HEK293 (cell line): ENCODE measurements around the gene ETF1.

Source experiments
- KLF1 ChIP-seq: fragments of 450-650 bp; formaldehyde crosslinking; IDR thresholded peaks from 2 replicates; pipeline ENCODE4 v1.5.1; 2016; ENCODE audit warnings: missing biosample characterization, missing genetic modification characterization
- PRDM4 ChIP-seq: fragments of 450-650 bp; formaldehyde crosslinking; IDR thresholded peaks from 2 replicates; pipeline ENCODE4 v1.5.1; 2017; ENCODE audit warnings: missing biosample characterization, missing genetic modification characterization
- SETDB1 ChIP-seq: IDR thresholded peaks from one replicate; pipeline ENCODE4 v1.6.1; 2017; ENCODE audit warnings: mild to moderate bottlenecking, low read length, moderate library complexity, mixed read lengths; ENCODE audit not compliant: insufficient read length
- SP7 ChIP-seq: fragments of 450-650 bp; formaldehyde crosslinking; IDR thresholded peaks from 2 replicates; pipeline ENCODE4 v1.5.1; 2016; ENCODE audit warnings: missing biosample characterization, missing genetic modification characterization
- YY2 ChIP-seq: fragments of 450-650 bp; formaldehyde crosslinking; IDR thresholded peaks from 2 replicates; pipeline ENCODE4 v1.5.1; 2016; ENCODE audit warnings: missing biosample characterization, missing genetic modification characterization
- ZBTB20 ChIP-seq: fragments of 450-650 bp; formaldehyde crosslinking; IDR thresholded peaks from 2 replicates; pipeline ENCODE4 v1.5.1; 2016; ENCODE audit warnings: missing biosample characterization, missing genetic modification characterization
- ZBTB21 ChIP-seq: fragments of 450-650 bp; formaldehyde crosslinking; IDR thresholded peaks from 2 replicates; pipeline ENCODE4 v1.5.1; 2017; ENCODE audit warnings: missing biosample characterization, missing genetic modification characterization
- ZFHX2 ChIP-seq: fragments of 450-650 bp; formaldehyde crosslinking; conservative IDR thresholded peaks from 2 replicates; pipeline ENCODE4 v1.5.1; 2016; ENCODE audit warnings: missing biosample characterization, missing genetic modification characterization
- ZFP37 ChIP-seq: fragments of 450-650 bp; formaldehyde crosslinking; IDR thresholded peaks from 2 replicates; pipeline ENCODE4 v1.5.1; 2016; ENCODE audit warnings: missing biosample characterization, missing genetic modification characterization
- ZIC2 ChIP-seq: fragments of 450-650 bp; formaldehyde crosslinking; IDR thresholded peaks from 2 replicates; pipeline ENCODE4 v1.5.1; 2016; ENCODE audit warnings: missing biosample characterization, missing genetic modification characterization
- ZNF169 ChIP-seq: fragments of 450-650 bp; formaldehyde crosslinking; IDR thresholded peaks from 2 replicates; pipeline ENCODE4 v1.5.1; 2016; ENCODE audit warnings: missing biosample characterization, missing genetic modification characterization
- ZNF514 ChIP-seq: fragments of 450-650 bp; formaldehyde crosslinking; IDR thresholded peaks from 2 replicates; pipeline ENCODE4 v1.5.1; 2016; ENCODE audit warnings: missing biosample characterization, missing genetic modification characterization
- ZNF529 ChIP-seq: fragments of 450-650 bp; formaldehyde crosslinking; IDR thresholded peaks from 2 replicates; pipeline ENCODE4 v1.5.1; 2017; ENCODE audit warnings: missing genetic modification characterization, missing biosample characterization; ENCODE audit not compliant: insufficient replicate concordance
- ZNF561 ChIP-seq: fragments of 450-650 bp; IDR thresholded peaks from 2 replicates; pipeline ENCODE4 v1.5.1; 2018; ENCODE audit warnings: missing biosample characterization, missing genetic modification characterization, borderline replicate concordance
- ZNF600 ChIP-seq: fragments of 450-650 bp; formaldehyde crosslinking; IDR thresholded peaks from 2 replicates; pipeline ENCODE4 v1.5.1; 2016; ENCODE audit warnings: missing biosample characterization, missing genetic modification characterization
- ZNF610 ChIP-seq: fragments of 450-650 bp; formaldehyde crosslinking; IDR thresholded peaks from 2 replicates; pipeline ENCODE4 v1.5.1; 2016; ENCODE audit warnings: missing biosample characterization, missing genetic modification characterization, borderline replicate concordance
- ZNF692 ChIP-seq: fragments of 450-650 bp; formaldehyde crosslinking; IDR thresholded peaks from 2 replicates; pipeline ENCODE4 v1.5.1; 2016; ENCODE audit warnings: missing biosample characterization, missing genetic modification characterization
- ZSCAN23 ChIP-seq: fragments of 450-650 bp; formaldehyde crosslinking; IDR thresholded peaks from 2 replicates; pipeline ENCODE4 v1.5.1; 2016; ENCODE audit warnings: missing biosample characterization, missing genetic modification characterization
- TF ChIP-seq, protein P1 (sequence below): fragments of 450-650 bp; formaldehyde crosslinking; IDR thresholded peaks from 2 replicates; pipeline ENCODE4 v1.5.1; 2016; ENCODE audit warnings: missing biosample characterization, missing genetic modification characterization
- TF ChIP-seq, protein P2 (sequence below): fragments of 450-650 bp; formaldehyde crosslinking; conservative IDR thresholded peaks from 2 replicates; pipeline ENCODE4 v1.5.1; 2016; ENCODE audit warnings: low read depth, missing biosample characterization, missing genetic modification characterization
- TF ChIP-seq, protein P3 (sequence below): fragments of 450-650 bp; formaldehyde crosslinking; IDR thresholded peaks from 2 replicates; pipeline ENCODE4 v1.5.1; 2016; ENCODE audit warnings: missing biosample characterization, missing genetic modification characterization, borderline replicate concordance

The ETF1 gene

DNA sequence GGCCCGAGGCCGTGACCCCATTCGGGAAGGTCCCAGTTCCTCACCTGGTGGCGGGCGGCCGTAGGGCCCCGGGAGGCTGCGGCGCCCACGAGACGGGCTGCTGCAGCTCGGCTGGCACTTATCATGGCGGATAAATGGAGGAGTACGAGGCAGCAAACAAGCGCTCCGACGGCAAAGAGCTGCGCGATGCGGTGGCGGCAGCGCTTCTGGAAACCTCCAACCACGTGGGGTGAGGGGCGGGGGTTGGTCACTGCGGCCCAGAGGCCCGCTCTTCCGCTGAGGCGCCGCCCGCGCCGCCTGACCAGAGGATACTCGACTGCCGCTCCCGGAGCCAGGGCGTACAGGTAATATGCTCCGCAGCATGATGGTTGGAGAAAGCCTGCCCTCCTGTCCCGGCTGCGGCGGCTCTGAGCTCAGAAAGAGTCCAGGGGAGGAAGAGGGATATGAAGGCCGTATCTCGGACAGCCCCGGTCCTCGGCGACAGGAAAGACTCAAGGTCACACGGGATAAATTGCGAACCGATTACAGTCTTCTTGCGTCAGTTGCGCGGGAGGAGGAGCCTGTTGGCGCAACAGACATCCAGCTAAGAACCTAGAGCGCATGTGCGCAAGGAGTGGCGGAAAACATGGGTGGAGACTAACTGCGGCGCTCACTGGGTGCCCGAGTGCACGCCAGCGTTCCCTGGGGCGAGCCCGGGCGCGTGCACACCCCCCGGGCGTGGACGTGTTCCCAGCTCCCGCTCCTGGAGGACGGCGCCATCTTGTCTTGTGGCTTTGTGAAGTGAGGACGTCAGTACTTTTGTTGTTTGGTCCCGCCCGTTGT lies 32.4 kb upstream of the ETF1 start, which contains the start of gene HSPA9 (continued):
- TF ChIP-seq, protein P1, sequence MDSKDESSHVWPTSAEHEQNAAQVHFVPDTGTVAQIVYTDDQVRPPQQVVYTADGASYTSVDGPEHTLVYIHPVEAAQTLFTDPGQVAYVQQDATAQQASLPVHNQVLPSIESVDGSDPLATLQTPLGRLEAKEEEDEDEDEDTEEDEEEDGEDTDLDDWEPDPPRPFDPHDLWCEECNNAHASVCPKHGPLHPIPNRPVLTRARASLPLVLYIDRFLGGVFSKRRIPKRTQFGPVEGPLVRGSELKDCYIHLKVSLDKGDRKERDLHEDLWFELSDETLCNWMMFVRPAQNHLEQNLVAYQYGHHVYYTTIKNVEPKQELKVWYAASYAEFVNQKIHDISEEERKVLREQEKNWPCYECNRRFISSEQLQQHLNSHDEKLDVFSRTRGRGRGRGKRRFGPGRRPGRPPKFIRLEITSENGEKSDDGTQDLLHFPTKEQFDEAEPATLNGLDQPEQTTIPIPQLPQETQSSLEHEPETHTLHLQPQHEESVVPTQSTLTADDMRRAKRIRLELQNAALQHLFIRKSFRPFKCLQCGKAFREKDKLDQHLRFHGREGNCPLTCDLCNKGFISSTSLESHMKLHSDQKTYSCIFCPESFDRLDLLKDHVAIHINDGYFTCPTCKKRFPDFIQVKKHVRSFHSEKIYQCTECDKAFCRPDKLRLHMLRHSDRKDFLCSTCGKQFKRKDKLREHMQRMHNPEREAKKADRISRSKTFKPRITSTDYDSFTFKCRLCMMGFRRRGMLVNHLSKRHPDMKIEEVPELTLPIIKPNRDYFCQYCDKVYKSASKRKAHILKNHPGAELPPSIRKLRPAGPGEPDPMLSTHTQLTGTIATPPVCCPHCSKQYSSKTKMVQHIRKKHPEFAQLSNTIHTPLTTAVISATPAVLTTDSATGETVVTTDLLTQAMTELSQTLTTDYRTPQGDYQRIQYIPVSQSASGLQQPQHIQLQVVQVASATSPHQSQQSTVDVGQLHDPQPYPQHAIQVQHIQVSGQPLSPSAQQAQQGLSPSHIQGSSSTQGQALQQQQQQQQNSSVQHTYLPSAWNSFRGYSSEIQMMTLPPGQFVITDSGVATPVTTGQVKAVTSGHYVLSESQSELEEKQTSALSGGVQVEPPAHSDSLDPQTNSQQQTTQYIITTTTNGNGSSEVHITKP: peak; percentile 99
- TF ChIP-seq ZSCAN23 (peak; percentile 56; the same call in 1 of the 2 replicates), ZNF561 (tag by site-specific recombination) (peak; percentile 27; the same call in 1 of the 2 replicates), YY2 (tag by site-specific recombination) (peak; percentile 86), SP7 (tag by site-specific recombination) (peak; percentile 92), ZBTB21 (tag by site-specific recombination) (peak; percentile 90), ZNF514 (tag by site-specific recombination) (no peak), ZNF600 (tag by site-specific recombination) (no peak), ZFHX2 (peak; percentile 79), ZNF169 (tag by site-specific recombination) (no peak), ZNF610 (tag by site-specific recombination) (0 out of 2 replicates have a peak, but pooled peaks have one; percentile 58), ZBTB20 (tag by site-specific recombination) (peak; percentile 9; the same call in 1 of the 2 replicates), ZNF692 (tag by site-specific recombination) (peak; percentile 75), ZFP37 (tag by site-specific recombination) (peak; percentile 93; the same call in 1 of the 2 replicates), KLF1 (tag by site-specific recombination) (peak; percentile 53), ZIC2 (tag by site-specific recombination) (peak; percentile 94), PRDM4 (tag by site-specific recombination) (peak; percentile 69), ZNF529 (tag by site-specific recombination) (no peak), SETDB1 (no peak)
- TF ChIP-seq, protein P2, sequence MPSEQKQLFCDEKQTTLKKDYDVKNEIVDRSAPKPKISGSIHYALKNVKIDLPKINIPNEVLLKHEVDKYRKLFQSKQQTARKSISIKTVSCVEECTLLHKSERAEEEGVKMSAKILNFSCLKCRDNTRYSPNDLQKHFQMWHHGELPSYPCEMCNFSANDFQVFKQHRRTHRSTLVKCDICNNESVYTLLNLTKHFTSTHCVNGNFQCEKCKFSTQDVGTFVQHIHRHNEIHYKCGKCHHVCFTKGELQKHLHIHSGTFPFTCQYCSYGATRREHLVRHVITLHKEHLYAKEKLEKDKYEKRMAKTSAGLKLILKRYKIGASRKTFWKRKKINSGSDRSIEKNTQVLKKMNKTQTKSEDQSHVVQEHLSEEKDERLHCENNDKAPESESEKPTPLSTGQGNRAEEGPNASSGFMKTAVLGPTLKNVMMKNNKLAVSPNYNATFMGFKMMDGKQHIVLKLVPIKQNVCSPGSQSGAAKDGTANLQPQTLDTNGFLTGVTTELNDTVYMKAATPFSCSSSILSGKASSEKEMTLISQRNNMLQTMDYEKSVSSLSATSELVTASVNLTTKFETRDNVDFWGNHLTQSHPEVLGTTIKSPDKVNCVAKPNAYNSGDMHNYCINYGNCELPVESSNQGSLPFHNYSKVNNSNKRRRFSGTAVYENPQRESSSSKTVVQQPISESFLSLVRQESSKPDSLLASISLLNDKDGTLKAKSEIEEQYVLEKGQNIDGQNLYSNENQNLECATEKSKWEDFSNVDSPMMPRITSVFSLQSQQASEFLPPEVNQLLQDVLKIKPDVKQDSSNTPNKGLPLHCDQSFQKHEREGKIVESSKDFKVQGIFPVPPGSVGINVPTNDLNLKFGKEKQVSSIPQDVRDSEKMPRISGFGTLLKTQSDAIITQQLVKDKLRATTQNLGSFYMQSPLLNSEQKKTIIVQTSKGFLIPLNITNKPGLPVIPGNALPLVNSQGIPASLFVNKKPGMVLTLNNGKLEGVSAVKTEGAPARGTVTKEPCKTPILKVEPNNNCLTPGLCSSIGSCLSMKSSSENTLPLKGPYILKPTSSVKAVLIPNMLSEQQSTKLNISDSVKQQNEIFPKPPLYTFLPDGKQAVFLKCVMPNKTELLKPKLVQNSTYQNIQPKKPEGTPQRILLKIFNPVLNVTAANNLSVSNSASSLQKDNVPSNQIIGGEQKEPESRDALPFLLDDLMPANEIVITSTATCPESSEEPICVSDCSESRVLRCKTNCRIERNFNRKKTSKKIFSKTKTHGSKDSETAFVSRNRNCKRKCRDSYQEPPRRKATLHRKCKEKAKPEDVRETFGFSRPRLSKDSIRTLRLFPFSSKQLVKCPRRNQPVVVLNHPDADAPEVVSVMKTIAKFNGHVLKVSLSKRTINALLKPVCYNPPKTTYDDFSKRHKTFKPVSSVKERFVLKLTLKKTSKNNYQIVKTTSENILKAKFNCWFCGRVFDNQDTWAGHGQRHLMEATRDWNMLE (tag by site-specific recombination): peak; percentile 86
- TF ChIP-seq, protein P3, sequence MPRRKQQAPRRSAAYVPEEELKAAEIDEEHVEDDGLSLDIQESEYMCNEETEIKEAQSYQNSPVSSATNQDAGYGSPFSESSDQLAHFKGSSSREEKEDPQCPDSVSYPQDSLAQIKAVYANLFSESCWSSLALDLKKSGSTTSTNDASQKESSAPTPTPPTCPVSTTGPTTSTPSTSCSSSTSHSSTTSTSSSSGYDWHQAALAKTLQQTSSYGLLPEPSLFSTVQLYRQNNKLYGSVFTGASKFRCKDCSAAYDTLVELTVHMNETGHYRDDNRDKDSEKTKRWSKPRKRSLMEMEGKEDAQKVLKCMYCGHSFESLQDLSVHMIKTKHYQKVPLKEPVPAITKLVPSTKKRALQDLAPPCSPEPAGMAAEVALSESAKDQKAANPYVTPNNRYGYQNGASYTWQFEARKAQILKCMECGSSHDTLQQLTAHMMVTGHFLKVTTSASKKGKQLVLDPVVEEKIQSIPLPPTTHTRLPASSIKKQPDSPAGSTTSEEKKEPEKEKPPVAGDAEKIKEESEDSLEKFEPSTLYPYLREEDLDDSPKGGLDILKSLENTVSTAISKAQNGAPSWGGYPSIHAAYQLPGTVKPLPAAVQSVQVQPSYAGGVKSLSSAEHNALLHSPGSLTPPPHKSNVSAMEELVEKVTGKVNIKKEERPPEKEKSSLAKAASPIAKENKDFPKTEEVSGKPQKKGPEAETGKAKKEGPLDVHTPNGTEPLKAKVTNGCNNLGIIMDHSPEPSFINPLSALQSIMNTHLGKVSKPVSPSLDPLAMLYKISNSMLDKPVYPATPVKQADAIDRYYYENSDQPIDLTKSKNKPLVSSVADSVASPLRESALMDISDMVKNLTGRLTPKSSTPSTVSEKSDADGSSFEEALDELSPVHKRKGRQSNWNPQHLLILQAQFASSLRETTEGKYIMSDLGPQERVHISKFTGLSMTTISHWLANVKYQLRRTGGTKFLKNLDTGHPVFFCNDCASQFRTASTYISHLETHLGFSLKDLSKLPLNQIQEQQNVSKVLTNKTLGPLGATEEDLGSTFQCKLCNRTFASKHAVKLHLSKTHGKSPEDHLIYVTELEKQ (tag by site-specific recombination): no peak
